ENCODE measurements around the gene NAALADL2. TPM values are rescaled to one million over a fixed set of nuclear protein-coding genes. Genes with fewer than 3 reads are reported as not detected.
A peak's percentile ranks its signal among the peaks of the same experiment; 100 is the strongest.

NAALADL2 gene
- total RNA-seq, 1 experiment from 2014 or later, result 12.8 TPM

GRCh38 chr3:175186511-175186910 lies 327.4 kb downstream of the NAALADL2 start:
- POLR2A ChIA-PET (ENCODE audit: unreplicated experiment), result no interaction called here
- CTCF ChIA-PET, result no interaction called here

GRCh38 chr3:175187586-175187985 lies 328.5 kb downstream of the NAALADL2 start:
- Histone ChIP-seq H3K79me2 (ENCODE audit: low read depth) (no peaks in the 10 kb centered on the region), H3F3A (ENCODE audit: insufficient read depth, low read depth) (no peaks in the 10 kb centered on the region), H4K20me1 (ENCODE audit: insufficient read depth) (no peaks in the 10 kb centered on the region), H3K4me3 (no peak overlapping the region), H3K36me3 (ENCODE audit: low read depth) (no peaks in the 10 kb centered on the region), H3K4me1 (replicated peaks; ENCODE audit: insufficient read depth) (0 out of 2 replicates have a peak, but pooled peaks cover 4% of the 10 kb centered on the region), H3K27me3 (ENCODE audit: insufficient read depth, low read depth) (no peaks in the 10 kb centered on the region), H3K9me2 (ENCODE audit: insufficient read depth) (no peaks in the 10 kb centered on the region), H3K9me3 (ENCODE audit: insufficient read depth, low read depth) (no peaks in the 10 kb centered on the region; the same call in 1 of the 2 replicates), H2AFZ (no peak overlapping the region), H3K27ac (no peak overlapping the region), H3K4me2 (no peak overlapping the region)
- ChIA-PET POLR2A (ENCODE audit: unreplicated experiment) (no interaction called here), CTCF (no interaction called here)
- TF ChIP-seq CTCF (conservative IDR thresholded peaks at IDR 0.05), result no peak
- no peak for TF ChIP-seq EZH2 (IDR thresholded peaks at IDR 0.05; ENCODE audit: low read depth)
- intact Hi-C loops (cut with micrococcal nuclease; ENCODE audit: unreplicated experiment), result no loop called here
- no peak for DNase-seq
- no TSS peak for BruUV-seq (replicated peaks)

More at GRCh38 chr3:175186511-175186910, 327.4 kb downstream of the NAALADL2 start:
- no peak overlapping the region for H3K4me3 ChIP-seq
- peak in 1 of 2 experiments; percentile 49 for DNase-seq
- no peaks in the 10 kb centered on the region for H4K20me1 ChIP-seq (ENCODE audit: insufficient read depth)
- no peaks in the 10 kb centered on the region; the same call in 1 of the 2 replicates for H3K9me3 ChIP-seq (ENCODE audit: insufficient read depth, low read depth)
- no peak overlapping the region for H2AFZ ChIP-seq
- H3K79me2 ChIP-seq (ENCODE audit: low read depth), result no peaks in the 10 kb centered on the region
- H3K4me1 ChIP-seq (replicated peaks; ENCODE audit: insufficient read depth), result 0 out of 2 replicates have a peak, but pooled peaks cover 4% of the 10 kb centered on the region
- BruUV-seq (replicated peaks), result no TSS peak
- no peaks in the 10 kb centered on the region for H3K27me3 ChIP-seq (ENCODE audit: insufficient read depth, low read depth)
- H3K36me3 ChIP-seq (ENCODE audit: low read depth), result no peaks in the 10 kb centered on the region
- TF ChIP-seq EZH2 (IDR thresholded peaks at IDR 0.05; ENCODE audit: low read depth) (no peak), CTCF (conservative IDR thresholded peaks at IDR 0.05) (no peak)
- H3F3A ChIP-seq (ENCODE audit: insufficient read depth, low read depth), result no peaks in the 10 kb centered on the region
- H3K4me2 ChIP-seq, result no peak overlapping the region
- intact Hi-C loops (cut with micrococcal nuclease; ENCODE audit: unreplicated experiment), result no loop called here
- no peaks in the 10 kb centered on the region for H3K9me2 ChIP-seq (ENCODE audit: insufficient read depth)
- H3K27ac ChIP-seq, result no peak overlapping the region

- Histone ChIP-seq H3K9me2 (ENCODE audit: insufficient read depth) (no peaks in the 10 kb centered on the region), H3K27me3 (ENCODE audit: insufficient read depth, low read depth) (no peaks in the 10 kb centered on the region), H3K9me3 (ENCODE audit: insufficient read depth, low read depth) (no peaks in the 10 kb centered on the region; the same call in 1 of the 2 replicates), H3K4me2 (no peak overlapping the region), H3K4me3 (no peak overlapping the region), H3K4me1 (replicated peaks; ENCODE audit: insufficient read depth) (no peaks in the 10 kb centered on the region; the same call in 1 of the 2 replicates), H3K79me2 (ENCODE audit: low read depth) (no peaks in the 10 kb centered on the region), H3K36me3 (ENCODE audit: low read depth) (no peaks in the 10 kb centered on the region), H4K20me1 (ENCODE audit: insufficient read depth) (no peaks in the 10 kb centered on the region), H2AFZ (no peak overlapping the region), H3F3A (ENCODE audit: insufficient read depth, low read depth) (no peaks in the 10 kb centered on the region), H3K27ac (no peak overlapping the region)
- CTCF ChIA-PET, result no interaction called here
- no peak for TF ChIP-seq CTCF (conservative IDR thresholded peaks at IDR 0.05)
- TF ChIP-seq EZH2 (IDR thresholded peaks at IDR 0.05; ENCODE audit: low read depth), result no peak
- no peak for DNase-seq
- intact Hi-C loops (cut with micrococcal nuclease; ENCODE audit: unreplicated experiment), result no loop called here
- BruUV-seq (replicated peaks), result no TSS peak
- POLR2A ChIA-PET (ENCODE audit: unreplicated experiment), result no interaction called here
Measured at GRCh38 chr3:175192536-175192935, 333.4 kb downstream of the NAALADL2 start.
